Testis (tissue), 3 donors: Measurements from ENCODE around the gene AFG1L. TPM values are rescaled to one million over a fixed set of nuclear protein-coding genes. Genes with fewer than 3 reads are reported as not detected.

Experiments
- DNase-seq: peaks from one replicate; pipeline ENCODE4 v3.0.0-alpha.2; 2019
- H3K27ac ChIP-seq, 2 donors: fragments of 200-600 bp; sonication (generic); one replicate each; pipeline ENCODE4 v1.5.1; 2019
- H3K27me3 ChIP-seq: fragments of 200-600 bp; sonication (generic); one replicate; pipeline ENCODE4 v1.5.1; 2019
- H3K36me3 ChIP-seq: fragments of 200-600 bp; sonication (generic); one replicate; pipeline ENCODE4 v1.5.1; 2017; ENCODE audit warnings: low read depth; ENCODE audit errors: missing control alignments
- H3K4me1 ChIP-seq: fragments of 200-600 bp; sonication (generic); one replicate; pipeline ENCODE4 v1.5.1; 2019
- H3K4me3 ChIP-seq, 2 donors: fragments of 200-600 bp; sonication (generic); one replicate each; pipeline ENCODE4 v1.5.1; 2017 to 2019
- H3K9me3 ChIP-seq: fragments of 200-600 bp; sonication (generic); one replicate; pipeline ENCODE4 v1.5.1; 2017
- CTCF ChIP-seq, 3 experiments: fragments of 450-650 bp in 2 of 3; fragments of 200-600 bp in 1 of 3; sonication (generic) in 1 of 3; IDR thresholded peaks; one replicate each; pipeline ENCODE4 v1.5.1; 2016 to 2019; ENCODE audit warnings: antibody characterized with exemption in 3 of 3, mild to moderate bottlenecking in 2 of 3, moderate library complexity in 1 of 3
- POLR2A ChIP-seq: fragments of 450-650 bp; IDR thresholded peaks from one replicate; pipeline ENCODE4 v1.6.1; 2017; ENCODE audit warnings: antibody characterized with exemption, mild to moderate bottlenecking, moderate library complexity
- WGBS, 2 donors: methylation state at CpG; one replicate each; pipeline ENCODE4 v1.1.5; 2018; 5-methylcytosine and 5-hydroxymethylcytosine counted together
- intact Hi-C: fragments of 100-400 bp; cut with DNase I; formaldehyde crosslinking; loops from one replicate; pipeline ENCODE4 v1.15.1; 2023; ENCODE audit warnings: low total_unique reads
- polyA plus RNA-seq: library from polyadenylated mRNA; stranded (reverse); fragments of 350-450 nt; fragmentation: Illumina TruSeq; extraction: RNeasy Lipid Tissue Mini Kit (QIAGEN cat#74804); gene quantifications from one replicate; pipeline ENCODE4 v1.2.3, GENCODE V29; 2014; ENCODE audit warnings: low read depth, low replicate concordance; ENCODE audit not compliant: insufficient read depth
- total RNA-seq, 2 donors: library from RNA; depleted of rRNA; stranded (reverse); fragments of >200 nt; gene quantifications; one replicate each; pipeline ENCODE4 v1.2.3, GENCODE V29; 2016

AFG1L gene
- total and polyA plus RNA-seq, 3 donors from 2014 or later, result 9.2 to 43.0 (median 11.7) TPM

DNA sequence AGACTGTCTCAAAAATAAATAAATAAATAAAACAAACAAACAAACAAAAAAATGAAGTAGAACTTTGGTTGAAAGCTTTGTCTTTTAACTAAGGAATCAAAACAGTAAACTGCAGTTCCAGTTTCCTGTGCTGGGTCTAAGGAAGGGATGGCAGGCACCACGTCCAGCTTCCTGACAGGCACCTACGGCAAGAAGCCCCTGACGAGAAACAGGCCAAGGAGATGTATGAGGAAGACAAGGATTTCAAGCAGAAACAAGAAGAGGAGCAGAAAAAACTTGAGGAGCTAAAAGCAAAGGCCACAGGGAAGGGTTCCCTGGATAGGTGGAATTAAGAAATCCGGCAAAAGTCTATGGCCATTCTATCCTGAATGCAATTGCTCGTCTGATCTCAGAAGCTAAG, 42.8 kb upstream of the AFG1L start:
- 85 to 87% methylated on average over 5 of the region's 5 CpGs for WGBS, 2 donors
- TF ChIP-seq CTCF (IDR thresholded peaks at IDR 0.05) (no peak), POLR2A (no peak)
- no peak overlapping the region for H3K4me3 ChIP-seq
- no peak overlapping the region for H3K27ac ChIP-seq
- peaks cover 26% of the 10 kb centered on the region for H3K4me1 ChIP-seq
- intact Hi-C loops, result no loop called here
- no peaks in the 10 kb centered on the region for H3K36me3 ChIP-seq
- H3K27me3 ChIP-seq, result no peaks in the 10 kb centered on the region
- H3K9me3 ChIP-seq, result no peaks in the 10 kb centered on the region
- no peak for DNase-seq

- TF ChIP-seq CTCF (IDR thresholded peaks at IDR 0.05) (no peak), POLR2A (no peak)
- no peak overlapping the region for H3K27ac ChIP-seq
- WGBS, 2 donors, result 95 to 100% methylated on average over 1 of the region's 1 CpG
- H3K9me3 ChIP-seq, result no peaks in the 10 kb centered on the region
- H3K4me3 ChIP-seq, result no peak overlapping the region
- intact Hi-C loops, result no loop called here
- no peaks in the 10 kb centered on the region for H3K36me3 ChIP-seq
- DNase-seq, result no peak
- H3K4me1 ChIP-seq, result peaks cover 30% of the 10 kb centered on the region
- no peaks in the 10 kb centered on the region for H3K27me3 ChIP-seq
These were observed 41.6 kb upstream of the AFG1L start for GRCh38 chr6:108253241-108253640.

DNA sequence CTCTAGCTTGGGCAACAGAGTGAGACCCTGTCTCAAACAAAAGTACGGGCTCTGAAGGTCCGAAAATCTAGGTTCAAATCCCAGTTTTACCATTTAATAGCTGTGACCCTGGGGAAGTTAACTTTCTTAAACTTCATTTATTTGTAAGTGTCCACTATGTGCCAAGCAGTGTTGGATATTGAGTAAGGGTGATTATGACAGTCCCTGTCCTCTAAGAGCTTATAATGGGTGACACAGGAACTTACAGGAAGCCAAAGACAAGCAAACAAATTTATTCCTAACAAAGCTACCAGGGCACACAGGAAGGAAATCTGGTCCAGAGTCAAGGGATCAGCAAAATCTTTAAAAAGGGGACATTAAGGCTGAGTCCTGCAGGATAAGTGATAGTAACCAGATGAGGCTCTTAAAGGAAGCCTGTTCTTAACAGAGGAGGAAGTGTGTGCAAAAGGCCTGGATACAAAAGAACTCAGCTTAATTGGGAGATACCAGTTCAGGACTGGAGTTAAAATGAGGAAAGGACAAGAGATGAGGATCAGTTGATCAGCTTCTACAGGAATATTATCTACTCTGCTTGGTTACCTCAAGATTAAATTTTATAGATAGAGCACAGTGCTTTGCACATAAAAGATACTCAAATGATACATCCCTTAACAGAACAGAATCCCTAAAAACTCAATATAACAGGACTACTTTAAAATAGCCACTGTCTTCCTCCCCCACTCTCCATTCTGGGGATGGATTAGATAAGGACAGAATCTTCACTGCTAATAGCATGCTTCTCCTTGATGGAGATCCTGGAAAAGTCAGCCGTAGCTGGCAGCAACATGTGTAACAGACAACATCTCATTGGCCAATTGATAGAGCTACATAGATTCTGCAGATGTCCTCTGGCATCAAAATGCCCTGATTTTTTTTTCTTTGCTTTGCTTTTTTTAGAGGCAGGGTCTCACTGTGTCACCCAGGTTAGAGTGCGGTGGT, 40.1 kb upstream of the AFG1L start:
- TF ChIP-seq CTCF (IDR thresholded peaks at IDR 0.05) (no peak), POLR2A (no peak)
- no peak overlapping the region for H3K27ac ChIP-seq

DNA sequence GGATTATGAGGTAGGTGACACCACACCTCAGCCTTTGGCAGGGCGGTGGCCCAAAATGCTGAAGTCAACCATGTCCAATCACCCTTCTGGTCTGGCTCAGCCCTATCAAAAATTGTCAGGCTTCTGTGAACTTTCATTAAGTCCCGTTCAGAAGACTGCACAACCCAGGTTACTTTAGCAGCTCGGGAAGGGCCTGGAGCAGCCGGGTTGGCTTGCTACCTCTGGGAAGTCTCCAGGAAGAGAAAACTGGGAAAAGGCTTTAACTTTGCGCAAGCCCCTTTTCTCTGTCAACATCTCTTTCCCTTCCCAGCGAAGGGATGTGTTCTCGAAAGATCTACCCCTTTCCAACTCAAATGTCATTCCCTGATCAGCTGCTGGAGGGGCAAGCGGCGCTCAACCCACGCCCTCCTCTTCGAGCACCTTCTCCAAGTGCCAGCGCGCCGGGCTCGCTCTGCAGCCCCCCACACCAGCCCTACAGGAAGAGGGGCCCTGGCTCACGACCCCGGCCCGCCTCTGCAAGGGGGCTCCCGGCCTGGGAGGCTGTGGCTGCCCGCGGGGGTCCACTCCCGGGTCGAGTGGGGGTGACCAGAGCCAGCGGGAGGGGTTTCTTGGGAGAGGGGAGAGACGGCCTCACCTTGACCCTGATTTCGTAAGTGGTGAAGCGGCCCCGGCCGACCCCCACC, 34.6 kb upstream of the AFG1L start:
- Histone ChIP-seq H3K4me1 (peaks cover 29% of the 10 kb centered on the region), H3K4me3 (peak overlapping the region; percentile 95 to 97), H3K9me3 (no peaks in the 10 kb centered on the region), H3K36me3 (no peaks in the 10 kb centered on the region), H3K27ac (peak overlapping the region; percentile 98 to 100), H3K27me3 (no peaks in the 10 kb centered on the region)
- TF ChIP-seq POLR2A (no peak), CTCF (IDR thresholded peaks at IDR 0.05) (no peak)
- DNase-seq, result peak; percentile 68
- intact Hi-C loops, result no loop called here
- WGBS, 2 donors, result 0 to 1% methylated on average over 16 to 28 of the region's 29 CpGs

More for the DNA sequence above, 40.1 kb upstream of the AFG1L start:
- Histone ChIP-seq H3K36me3 (no peaks in the 10 kb centered on the region), H3K4me3 (no peak overlapping the region), H3K9me3 (no peaks in the 10 kb centered on the region), H3K27me3 (no peaks in the 10 kb centered on the region), H3K4me1 (peaks cover 36% of the 10 kb centered on the region)
- no peak for DNase-seq
- WGBS, 2 donors, result 75 to 83% methylated on average over 4 of the region's 4 CpGs
- intact Hi-C loops, result no loop called here
